Muscle of leg (tissue), 11 donors: ENCODE data around the gene ELAPOR1. TPM values are rescaled to one million over a fixed set of nuclear protein-coding genes. Genes with fewer than 3 reads are reported as not detected.

ENCODE experiments used
- DNase-seq: peaks from one replicate; pipeline ENCODE4 v3.0.0; 2013
- H3K27ac ChIP-seq: one replicate; pipeline ENCODE4 v1.5.1; 2013; ENCODE audit warnings: mild to moderate bottlenecking, low read length, control low read depth
- H3K27me3 ChIP-seq: one replicate; pipeline ENCODE4 v1.6.1; 2013; ENCODE audit warnings: low read length; ENCODE audit not compliant: control insufficient read depth, insufficient read depth
- H3K36me3 ChIP-seq: one replicate; pipeline ENCODE4 v1.6.1; 2013; ENCODE audit warnings: low read length; ENCODE audit not compliant: control insufficient read depth, insufficient read depth
- H3K4me1 ChIP-seq: one replicate; pipeline ENCODE4 v1.6.1; 2013; ENCODE audit warnings: low read length; ENCODE audit not compliant: control insufficient read depth, insufficient read depth
- H3K4me3 ChIP-seq: one replicate; pipeline ENCODE4 v1.5.1; 2013; ENCODE audit warnings: low read length, control low read depth
- H3K9me3 ChIP-seq: replicated peaks from 2 replicates; pipeline ENCODE4 v1.6.1; 2013; ENCODE audit warnings: low read depth, low read length; ENCODE audit not compliant: control insufficient read depth
- WGBS: methylation state at CpG from one replicate; pipeline ENCODE4 v1.1.5; 2013; ENCODE audit warnings: missing lambda C conversion rate; ENCODE audit not compliant: insufficient coverage; 5-methylcytosine and 5-hydroxymethylcytosine counted together
- polyA plus RNA-seq, 8 donors: library from polyadenylated mRNA; unstranded; fragments of 120-200 nt; gene quantifications; one replicate each; pipeline versions ENCODE4 v1.2.1 to v1.2.3, GENCODE V29; 2013; ENCODE audit warnings: inconsistent platforms in 1 of 8, low replicate concordance in 1 of 8; ENCODE audit not compliant: insufficient read length in 8 of 8, insufficient read depth in 1 of 8
- total RNA-seq: library from RNA; stranded (reverse); fragments of 120-200 nt; gene quantifications from one replicate; pipeline ENCODE4 v1.2.4, GENCODE V29; 2013

ELAPOR1 gene
- total and polyA plus RNA-seq, 9 donors = 0.17 to 4.2 (median 0.50) TPM

- no peak for DNase-seq
- WGBS = 67% methylated on average over 1 of the region's 3 CpGs
- Histone ChIP-seq H3K4me1 (no peaks in the 10 kb centered on the region), H3K9me3 (no peaks in the 10 kb centered on the region), H3K36me3 (no peaks in the 10 kb centered on the region), H3K4me3 (no peak overlapping the region), H3K27ac (no peak overlapping the region), H3K27me3 (no peaks in the 10 kb centered on the region)
These were observed 30.4 kb upstream of the ELAPOR1 start for GRCh38 chr1:109083501-109083900.

- H3K36me3 ChIP-seq = no peaks in the 10 kb centered on the region
- 20% methylated on average over 1 of the region's 1 CpG for WGBS
- no peak overlapping the region for H3K4me3 ChIP-seq
- H3K4me1 ChIP-seq = peaks cover 4% of the 10 kb centered on the region
- H3K27ac ChIP-seq = no peak overlapping the region
- H3K27me3 ChIP-seq = no peaks in the 10 kb centered on the region
- peak; percentile 15 for DNase-seq
- H3K9me3 ChIP-seq = no peaks in the 10 kb centered on the region
These were observed 30.0 kb upstream of the ELAPOR1 start for GRCh38 chr1:109083923-109084322.

GRCh38 chr1:109084563-109085517 lies 29.1 kb upstream of the ELAPOR1 start:
- Histone ChIP-seq H3K36me3 (no peaks in the 10 kb centered on the region), H3K27me3 (no peaks in the 10 kb centered on the region), H3K4me3 (no peak overlapping the region), H3K27ac (no peak overlapping the region), H3K4me1 (peaks cover 13% of the 10 kb centered on the region), H3K9me3 (no peaks in the 10 kb centered on the region)
- WGBS = 71% methylated on average over 5 of the region's 13 CpGs
- no peak for DNase-seq

GRCh38 chr1:109089242-109090015 lies 24.5 kb upstream of the ELAPOR1 start:
- H3K27me3 ChIP-seq = no peaks in the 10 kb centered on the region
- peak overlapping the region; percentile 92 for H3K27ac ChIP-seq
- DNase-seq = peak; percentile 86
- peak overlapping the region; percentile 15 for H3K4me3 ChIP-seq
- H3K9me3 ChIP-seq = no peaks in the 10 kb centered on the region
- peaks cover 28% of the 10 kb centered on the region for H3K4me1 ChIP-seq
- WGBS = 69% methylated on average over 13 of the region's 31 CpGs
- peaks cover 14% of the 10 kb centered on the region for H3K36me3 ChIP-seq

- Histone ChIP-seq H3K4me1 (peaks cover 28% of the 10 kb centered on the region), H3K9me3 (no peaks in the 10 kb centered on the region)
- 10% methylated on average over 42 of the region's 67 CpGs for WGBS
These were observed 23.5 kb upstream of the ELAPOR1 start, which contains the start of gene TMEM167B for GRCh38 chr1:109090196-109091077. TMEM167B (plus strand) TSS chr1:109090764; CDS start chr1:109090873, 109 bp downstream.

GRCh38 chr1:109091078-109091838 lies 22.7 kb upstream of the ELAPOR1 start:
- Histone ChIP-seq H3K4me1 (peaks cover 28% of the 10 kb centered on the region), H3K9me3 (no peaks in the 10 kb centered on the region), H3K27me3 (no peaks in the 10 kb centered on the region), H3K36me3 (peaks cover 17% of the 10 kb centered on the region), H3K4me3 (peak overlapping the region; percentile 61), H3K27ac (peak overlapping the region; percentile 92)
- WGBS = 0% methylated on average over 2 of the region's 13 CpGs
- peak; percentile 84 for DNase-seq

More at GRCh38 chr1:109090196-109091077, 23.5 kb upstream of the ELAPOR1 start, which contains the start of gene TMEM167B:
- peaks cover 17% of the 10 kb centered on the region for H3K36me3 ChIP-seq
- DNase-seq = peak; percentile 98
- no peaks in the 10 kb centered on the region for H3K27me3 ChIP-seq
- peak within 1 kb of the TSS; percentile 61 for H3K4me3 ChIP-seq
- peak within 1 kb of the TSS; percentile 92 for H3K27ac ChIP-seq

GRCh38 chr1:109091839-109092193 lies 22.1 kb upstream of the ELAPOR1 start:
- Histone ChIP-seq H3K9me3 (no peaks in the 10 kb centered on the region), H3K27ac (peak overlapping the region; percentile 92), H3K4me3 (peak overlapping the region; percentile 61), H3K4me1 (peaks cover 28% of the 10 kb centered on the region), H3K36me3 (peaks cover 17% of the 10 kb centered on the region), H3K27me3 (no peaks in the 10 kb centered on the region)
- DNase-seq = peak; percentile 30
- WGBS = no CpG with 5 or more reads among the region's 1 CpG

- WGBS = 100% methylated on average over 1 of the region's 7 CpGs
- Histone ChIP-seq H3K9me3 (no peaks in the 10 kb centered on the region), H3K27ac (no peak overlapping the region), H3K27me3 (no peaks in the 10 kb centered on the region), H3K4me3 (no peak overlapping the region), H3K36me3 (peaks cover 17% of the 10 kb centered on the region), H3K4me1 (peaks cover 20% of the 10 kb centered on the region)
- DNase-seq = no peak
These were observed 19.5 kb upstream of the ELAPOR1 start for GRCh38 chr1:109094377-109094803.

- Histone ChIP-seq H3K4me1 (peaks cover 18% of the 10 kb centered on the region), H3K36me3 (peaks cover 17% of the 10 kb centered on the region), H3K27me3 (no peaks in the 10 kb centered on the region), H3K4me3 (no peak overlapping the region), H3K27ac (no peak overlapping the region), H3K9me3 (no peaks in the 10 kb centered on the region)
- WGBS = no CpG with 5 or more reads among the region's 1 CpG
- no peak for DNase-seq
These were observed 19.0 kb upstream of the ELAPOR1 start for GRCh38 chr1:109094871-109095270.
